GM19372 (cell line): ENCODE results near the gene POLD1.
A peak's percentile ranks its signal among the peaks of the same experiment; 100 is the strongest.

Source experiments
- ATAC-seq: cut with Tn5 transposase; IDR thresholded peaks from one replicate; pipeline ENCODE4 v1.9.1; 2021; ENCODE audit warnings: mild to moderate bottlenecking, low read depth, moderate library complexity; ENCODE audit not compliant: unreplicated experiment

Gene POLD1

GRCh38 chr19:50417111-50418081, 33.2 kb downstream of the POLD1 start:
- no peak for ATAC-seq

- no peak for ATAC-seq
Measured at GRCh38 chr19:50418176-50419021, 34.3 kb downstream of the POLD1 start, which contains the start of gene SPIB. Gene SPIB, plus strand, starts transcription at chr19:50418938. Its CDS starts 25 bp downstream, at chr19:50418963.

DNA sequence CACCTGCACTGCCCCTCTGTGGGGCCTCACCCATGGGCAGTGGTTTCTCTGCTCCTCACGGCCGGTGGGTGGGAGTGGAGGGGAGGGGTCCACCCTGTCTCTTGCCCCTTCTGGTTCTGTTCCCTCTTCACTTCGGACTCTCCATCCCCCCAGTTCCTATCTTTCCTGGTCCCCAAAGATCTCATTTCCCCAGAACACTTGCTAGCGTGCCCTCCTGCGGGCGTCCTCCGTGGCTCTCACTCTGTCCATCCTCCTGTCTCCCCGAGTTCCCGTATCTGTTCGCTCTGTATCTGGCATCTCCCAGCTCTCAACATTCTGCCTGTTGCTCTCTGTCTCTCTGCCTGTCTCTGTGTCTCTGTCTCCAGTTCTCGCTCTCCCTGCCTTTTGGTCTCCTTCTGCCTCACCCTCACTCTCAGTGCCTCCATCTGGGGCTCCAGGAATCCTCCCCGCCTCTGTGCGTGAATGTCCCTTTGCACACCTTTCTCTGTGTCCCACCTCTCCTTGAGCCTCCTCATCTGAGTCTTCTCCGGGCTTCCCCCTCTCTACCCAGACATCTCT, 35.0 kb downstream of the POLD1 start:
- no peak for ATAC-seq

GRCh38 chr19:50419580-50420035, 35.5 kb downstream of the POLD1 start:
- ATAC-seq, result no peak

DNA sequence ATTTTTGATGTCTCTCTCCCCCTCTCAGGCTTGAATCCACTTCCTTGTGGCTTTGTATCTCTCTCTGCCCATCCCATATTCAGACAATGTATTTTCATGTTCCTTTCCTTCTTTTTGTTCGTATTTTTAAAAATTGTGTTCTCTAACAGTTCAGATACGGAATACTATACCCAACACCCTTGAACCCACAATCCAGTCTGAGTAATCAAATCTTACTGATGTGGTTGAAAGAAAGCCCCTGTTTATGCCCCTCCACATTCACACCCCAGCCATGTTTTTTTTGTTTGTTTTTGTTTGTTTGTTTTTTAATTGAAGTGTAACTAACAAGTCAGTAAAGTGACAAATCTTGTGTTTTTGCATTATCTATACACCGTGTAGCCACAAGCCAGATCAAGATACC, 36.0 kb downstream of the POLD1 start:
- ATAC-seq, result no peak

DNA sequence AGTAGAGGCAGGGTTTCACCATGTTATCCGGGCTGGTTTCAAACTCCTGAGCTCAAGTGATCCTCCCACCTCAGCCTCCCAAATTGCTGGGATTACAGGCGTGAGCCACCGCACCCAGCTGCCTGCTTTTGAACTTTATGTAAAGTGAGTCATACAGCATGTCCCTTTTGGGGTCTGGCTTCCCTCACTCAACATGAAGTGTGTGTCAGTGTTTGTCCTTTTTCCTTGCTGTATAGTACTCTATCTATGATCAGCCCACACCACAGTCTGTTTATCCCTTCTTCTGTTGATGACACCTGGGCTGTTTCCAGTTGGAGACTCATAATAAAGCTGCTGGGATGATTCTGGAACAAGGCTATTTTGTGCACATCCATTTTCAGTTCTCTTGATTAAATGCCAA, 36.7 kb downstream of the POLD1 start:
- no peak for ATAC-seq

GRCh38 chr19:50422397-50423278, 38.5 kb downstream of the POLD1 start:
- ATAC-seq, result no peak

GRCh38 chr19:50423279-50424113, 39.3 kb downstream of the POLD1 start:
- no peak for ATAC-seq

- ATAC-seq, result no peak
Measured at GRCh38 chr19:50425581-50425980, 41.4 kb downstream of the POLD1 start.

DNA sequence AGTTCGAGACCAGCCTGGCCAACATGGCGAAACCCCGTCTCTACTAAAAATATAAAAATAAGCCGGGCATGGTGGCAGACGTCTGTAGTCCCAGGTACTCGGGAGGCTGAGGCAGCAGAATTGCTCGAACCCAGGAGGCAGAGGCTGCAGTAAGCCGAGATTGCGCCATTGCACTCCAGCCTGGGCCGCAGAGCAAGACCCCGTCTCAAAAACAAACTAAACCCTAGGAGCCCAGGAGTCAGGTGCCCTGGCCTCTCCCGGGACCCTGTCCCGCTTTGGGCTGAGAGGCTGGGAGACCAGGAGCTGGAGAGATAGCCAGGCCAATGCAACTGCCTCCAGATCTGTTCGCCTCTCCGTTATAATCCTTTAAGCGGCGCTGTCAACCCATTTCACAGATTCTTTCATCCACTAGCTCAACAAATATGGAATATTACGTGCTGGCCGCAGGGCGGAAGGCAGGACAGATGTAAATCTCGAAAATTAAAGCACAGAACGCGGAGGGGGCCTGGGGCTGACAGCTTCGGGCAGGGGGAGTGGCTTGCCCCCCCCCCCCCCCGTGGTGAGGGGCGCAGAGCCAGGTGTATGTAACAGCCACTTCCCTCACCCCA, 43.3 kb downstream of the POLD1 start:
- ATAC-seq, result no peak

DNA sequence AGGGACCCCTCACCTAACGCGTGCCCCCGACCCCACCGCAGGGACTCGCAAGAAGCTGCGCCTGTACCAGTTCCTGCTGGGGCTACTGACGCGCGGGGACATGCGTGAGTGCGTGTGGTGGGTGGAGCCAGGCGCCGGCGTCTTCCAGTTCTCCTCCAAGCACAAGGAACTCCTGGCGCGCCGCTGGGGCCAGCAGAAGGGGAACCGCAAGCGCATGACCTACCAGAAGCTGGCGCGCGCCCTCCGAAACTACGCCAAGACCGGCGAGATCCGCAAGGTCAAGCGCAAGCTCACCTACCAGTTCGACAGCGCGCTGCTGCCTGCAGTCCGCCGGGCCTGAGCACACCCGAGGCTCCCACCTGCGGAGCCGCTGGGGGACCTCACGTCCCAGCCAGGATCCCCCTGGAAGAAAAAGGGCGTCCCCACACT, 43.9 kb downstream of the POLD1 start:
- ATAC-seq, result no peak

DNA sequence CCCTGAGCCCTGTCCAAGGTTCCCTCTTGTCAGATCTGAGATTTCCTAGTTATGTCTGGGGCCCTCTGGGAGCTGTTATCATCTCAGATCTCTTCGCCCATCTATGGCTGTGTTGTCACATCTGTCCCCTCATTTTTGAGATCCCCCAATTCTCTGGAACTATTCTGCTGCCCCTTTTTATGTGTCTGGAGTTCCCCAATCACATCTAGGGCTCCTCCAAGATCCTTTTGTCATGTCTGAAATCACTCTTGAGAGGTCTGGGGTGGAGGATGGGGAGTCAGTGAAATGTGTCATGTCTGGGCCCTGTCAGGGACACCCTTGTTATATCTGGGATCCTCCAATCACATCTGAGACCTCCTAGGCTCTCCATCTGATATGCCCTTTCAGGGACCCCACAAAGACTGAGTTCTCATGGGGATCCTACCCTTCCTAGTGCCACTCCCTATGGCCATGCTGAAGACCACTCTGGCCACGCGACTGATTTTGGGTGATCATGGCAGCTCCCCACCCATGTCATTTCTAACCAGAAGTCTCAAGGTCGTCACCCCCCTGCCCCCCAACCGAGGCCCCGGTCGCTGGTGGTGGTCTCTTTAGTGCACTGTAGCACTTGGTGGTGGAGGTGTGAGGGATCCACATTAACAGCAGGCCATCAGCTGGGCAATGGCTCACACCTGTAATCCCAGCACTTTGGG, 44.8 kb downstream of the POLD1 start:
- no peak for ATAC-seq

- no peak for ATAC-seq
Measured at GRCh38 chr19:50430888-50431342, 46.8 kb downstream of the POLD1 start.

DNA sequence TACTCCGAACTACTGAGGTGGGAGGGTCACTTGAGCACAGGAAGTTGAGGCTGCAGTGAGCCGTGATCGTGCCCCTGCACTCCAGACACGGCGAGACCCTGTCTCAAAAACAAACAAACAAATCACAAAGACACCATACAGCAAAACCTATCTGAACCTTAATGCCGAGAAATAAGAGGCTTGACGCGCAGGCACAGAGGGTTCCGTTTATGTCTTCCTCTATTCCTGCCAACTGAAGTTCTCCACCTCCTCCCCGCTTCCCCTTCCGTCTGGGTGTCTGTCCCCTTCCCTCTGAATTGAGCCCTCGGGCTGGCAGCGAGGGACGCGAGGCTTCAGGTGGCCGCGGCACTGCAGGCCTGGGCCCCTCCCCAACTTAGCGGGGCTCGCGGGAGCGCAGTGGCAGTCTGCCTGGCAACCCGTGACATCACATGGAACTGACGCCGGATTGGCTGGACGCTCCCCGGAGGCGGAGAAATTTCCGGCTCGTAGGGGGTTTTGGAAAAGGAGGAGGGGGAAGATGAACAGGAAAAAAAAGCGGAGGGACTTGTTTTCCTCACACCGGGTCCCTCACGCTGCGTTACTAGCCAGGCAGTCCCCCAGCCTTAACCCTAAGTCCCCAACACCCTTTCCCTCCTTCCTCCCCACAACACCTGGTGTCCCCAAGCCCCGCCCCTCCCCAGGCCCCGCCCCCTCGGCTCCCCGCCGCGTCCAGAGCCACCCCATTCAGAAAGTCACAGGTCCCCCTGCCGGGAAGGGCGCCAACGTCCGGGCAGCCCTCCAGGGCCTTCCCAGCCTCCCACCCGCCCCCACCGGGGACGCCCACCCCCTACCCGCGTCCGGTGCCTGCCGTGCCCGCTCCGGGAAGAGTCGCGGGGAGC, 47.4 kb downstream of the POLD1 start:
- peak; percentile 70 for ATAC-seq

DNA sequence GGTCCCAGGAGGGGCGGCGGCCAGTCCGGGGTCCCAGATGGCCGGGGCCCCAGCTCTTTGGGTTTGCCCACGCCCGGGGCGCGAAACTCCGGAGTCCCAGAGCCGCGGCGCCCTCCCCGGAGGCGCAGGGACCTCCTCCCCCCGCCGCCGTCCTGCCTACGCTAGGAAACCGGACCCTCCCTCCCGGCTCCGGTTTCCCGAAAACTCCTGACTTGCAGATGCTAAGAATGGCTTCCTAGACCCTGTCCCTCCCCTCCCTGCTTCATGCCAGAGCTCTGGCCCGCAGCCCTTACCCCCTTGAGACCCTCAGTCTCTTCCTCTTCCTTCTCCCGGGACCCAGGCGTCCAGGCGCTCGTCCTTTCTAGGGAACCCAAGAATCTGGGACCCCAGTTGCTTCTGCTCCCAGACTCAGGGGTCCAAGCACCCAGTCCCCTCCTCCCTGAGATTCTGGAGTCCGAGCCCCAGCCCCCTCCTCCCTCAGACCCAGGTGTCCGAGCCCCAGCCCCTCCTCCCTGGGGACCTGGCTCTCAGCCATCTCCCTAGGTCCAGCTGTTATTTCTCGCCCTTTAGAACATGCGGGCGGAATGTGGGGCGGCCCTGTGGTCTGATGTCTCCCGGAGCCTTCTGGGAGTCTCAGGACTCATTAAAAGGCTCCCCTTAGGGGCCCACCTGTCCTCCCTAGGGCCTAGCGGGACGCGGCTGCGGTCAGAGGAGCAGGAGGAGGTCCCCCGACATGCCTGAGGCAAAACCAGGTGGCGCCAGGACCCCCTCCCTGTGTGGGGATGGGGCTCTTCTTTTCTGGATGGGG, 48.3 kb downstream of the POLD1 start, which contains the start of gene MYBPC2:
TSS of gene MYBPC2 (plus strand) at position 672 of the 808 bp plus-strand sequence. CDS start at position 734, 62 bp downstream.
- no peak for ATAC-seq
